HepG2 (cell line): ENCODE measurements around the gene ADGRF1. TPM values are rescaled to one million over a fixed set of nuclear protein-coding genes. Genes with fewer than 3 reads are reported as not detected.

Experiments used
- ATAC-seq: fragments of 200-7000 bp; cut with Tn5 transposase; 3 replicates; pipeline ENCODE4 v1.9.1; 2020; ENCODE audit warnings: mild to moderate bottlenecking, moderate library complexity
- BruUV-seq: library from RNA; stranded (reverse); fragments of 400-500 nt; replicated peaks from 2 replicates; lab custom pipeline; 2021; lab: Mats Ljungman, UMichigan
- CTCF ChIA-PET: fragments of 300-600 bp; formaldehyde crosslinking; extraction: SDS; loops from one replicate; lab custom pipeline; 2021; ENCODE audit warnings: low total read pairs, inconsistent platforms, low intra/inter-chr PET ratio; lab: Yijun Ruan, JAX
- POLR2A ChIA-PET: fragments of 350-600 bp; sonication (Branson Sonifier 250); formaldehyde crosslinking; loops from one replicate; lab custom pipeline; 2020; ENCODE audit warnings: antibody characterized with exemption, inconsistent platforms; lab: Yijun Ruan, JAX
- DNase-seq: peaks from one replicate; pipeline ENCODE4 v3.0.0-alpha.2; 2015; ENCODE audit warnings: low spot score
- FAIRE-seq: peaks from 3 replicates; lab custom pipeline; 2011; peaks lifted over from hg19 to GRCh38; lab: Jason Lieb, UNC
- H2AFZ ChIP-seq: one replicate; pipeline ENCODE4 v1.6.1; 2011; ENCODE audit warnings: low read length, inconsistent platforms
- H3K27ac ChIP-seq: fragments of 300-600 bp; 3 replicates; pipeline ENCODE4 v1.8.0; 2011; ENCODE audit warnings: mixed run types, mild to moderate bottlenecking, mixed read lengths, low read length, inconsistent platforms; ENCODE audit not compliant: insufficient read depth; ENCODE audit errors: extremely low read length
- H3K27me3 ChIP-seq, 2 experiments: fragments of 200-600 bp in 1 of 2; 2 replicates in 1 of 2; 3 replicates in 1 of 2; pipeline versions ENCODE4 v1.6.0 to v1.8.0; 2011; ENCODE audit warnings: low read length in 2 of 2, mild to moderate bottlenecking in 2 of 2, moderate library complexity in 2 of 2, inconsistent platforms in 1 of 2; ENCODE audit not compliant: insufficient read depth in 2 of 2, control insufficient read depth in 1 of 2
- H3K36me3 ChIP-seq, 2 experiments: fragments of 200-600 bp in 1 of 2; replicated peaks in 1 of 2; 2 replicates in 1 of 2; 3 replicates in 1 of 2; pipeline versions ENCODE4 v1.5.1 to v1.8.0; 2011; ENCODE audit warnings: low read length in 2 of 2, inconsistent platforms in 1 of 2; ENCODE audit not compliant: insufficient read depth in 2 of 2, control insufficient read depth in 1 of 2
- H3K4me1 ChIP-seq: 2 replicates; pipeline ENCODE4 v1.5.1; 2012; ENCODE audit warnings: low read length, inconsistent platforms; ENCODE audit not compliant: insufficient read depth
- H3K4me2 ChIP-seq: 2 replicates; pipeline ENCODE4 v1.6.0; 2011; ENCODE audit warnings: low read depth, low read length, inconsistent platforms
- H3K4me3 ChIP-seq, 3 experiments: fragments of 200-600 bp in 1 of 3; sonication (generic), shearing (Covaris generic) in 1 of 3; replicated peaks in 1 of 3; 2 replicates each; pipeline ENCODE4 v1.5.1; 2011 to 2016; ENCODE audit warnings: low read length in 3 of 3, inconsistent platforms in 2 of 3, low read depth in 2 of 3, mild to moderate bottlenecking in 2 of 3, control low read depth in 1 of 3, mixed read lengths in 1 of 3; ENCODE audit not compliant: insufficient read depth in 1 of 3
- H3K79me2 ChIP-seq: one replicate; pipeline ENCODE4 v1.6.1; 2011; ENCODE audit warnings: low read length, inconsistent platforms; ENCODE audit not compliant: insufficient read depth
- H3K9ac ChIP-seq: 2 replicates; pipeline ENCODE4 v1.6.0; 2011; ENCODE audit warnings: mild to moderate bottlenecking, low read depth, low read length, inconsistent platforms; ENCODE audit not compliant: insufficient read depth
- H3K9me3 ChIP-seq: 2 replicates; pipeline ENCODE4 v1.5.1; 2012; ENCODE audit warnings: mild to moderate bottlenecking, low read length
- H4K20me1 ChIP-seq: 2 replicates; pipeline ENCODE4 v1.6.0; 2011; ENCODE audit warnings: inconsistent platforms, mild to moderate bottlenecking, low read length, moderate library complexity; ENCODE audit not compliant: insufficient read depth
- ATF1 ChIP-seq: IDR thresholded peaks from 2 replicates; pipeline ENCODE4 v1.6.1; 2016; ENCODE audit warnings: mild to moderate bottlenecking, control low read depth
- CENPX ChIP-seq: sonication (generic); formaldehyde crosslinking; IDR thresholded peaks from 2 replicates; pipeline ENCODE4 v1.9.0; 2021; ENCODE audit warnings: mild to moderate bottlenecking, missing genetic modification reagents, moderate library complexity
- MEIS2 ChIP-seq: sonication (generic); formaldehyde crosslinking; IDR thresholded peaks from 2 replicates; pipeline ENCODE4 v1.9.0; 2021; ENCODE audit warnings: mild to moderate bottlenecking, missing genetic modification reagents
- NPAS2 ChIP-seq: sonication (generic); formaldehyde crosslinking; IDR thresholded peaks from 2 replicates; pipeline ENCODE4 v1.8.0; 2022; ENCODE audit warnings: mild to moderate bottlenecking, missing genetic modification reagents, borderline replicate concordance
- PREB ChIP-seq: sonication (generic); formaldehyde crosslinking; IDR thresholded peaks from 2 replicates; pipeline ENCODE4 v1.4.0; 2020; ENCODE audit warnings: missing genetic modification reagents
- RFX1 ChIP-seq: fragments of 450-650 bp; IDR thresholded peaks from 2 replicates; pipeline ENCODE4 v1.6.1; 2017
- SIX1 ChIP-seq: sonication (generic); formaldehyde crosslinking; IDR thresholded peaks from 2 replicates; pipeline ENCODE4 v1.4.0; 2020; ENCODE audit warnings: missing genetic modification reagents, borderline replicate concordance
- TARDBP ChIP-seq: sonication (generic); formaldehyde crosslinking; IDR thresholded peaks from 2 replicates; pipeline ENCODE4 v1.8.0; 2022; ENCODE audit warnings: mild to moderate bottlenecking, missing genetic modification reagents
- TBX3 ChIP-seq: fragments of 450-650 bp; IDR thresholded peaks from 2 replicates; pipeline ENCODE4 v1.6.1; 2017; ENCODE audit warnings: antibody characterized with exemption, mild to moderate bottlenecking, inconsistent platforms, borderline replicate concordance
- TRIM24 ChIP-seq: sonication (generic); formaldehyde crosslinking; IDR thresholded peaks from 2 replicates; pipeline ENCODE4 v1.8.0; 2022; ENCODE audit warnings: mild to moderate bottlenecking, missing genetic modification reagents
- ZBTB3 ChIP-seq: sonication (generic); formaldehyde crosslinking; IDR thresholded peaks from 2 replicates; pipeline ENCODE4 v1.4.0; 2020; ENCODE audit warnings: low read depth, mild to moderate bottlenecking, moderate library complexity, missing genetic modification reagents, borderline replicate concordance
- ZNF136 ChIP-seq: sonication (generic); formaldehyde crosslinking; IDR thresholded peaks from 2 replicates; pipeline ENCODE4 v1.8.1; 2022; ENCODE audit warnings: low read depth, mild to moderate bottlenecking, moderate library complexity, missing genetic modification reagents
- ZNF263 ChIP-seq: sonication (generic); formaldehyde crosslinking; IDR thresholded peaks from 2 replicates; pipeline ENCODE4 v1.4.0; 2020; ENCODE audit warnings: missing genetic modification reagents
- ZNF703 ChIP-seq: sonication (generic); formaldehyde crosslinking; IDR thresholded peaks from 2 replicates; pipeline ENCODE4 v1.5.1; 2020; ENCODE audit warnings: missing genetic modification reagents, mild to moderate bottlenecking, moderate library complexity, borderline replicate concordance
- ZNF772 ChIP-seq: sonication (generic); formaldehyde crosslinking; IDR thresholded peaks from 2 replicates; pipeline ENCODE4 v1.5.0; 2020; ENCODE audit warnings: mild to moderate bottlenecking, missing genetic modification reagents
- in situ Hi-C: cut with HindIII; loops from 2 replicates; pipeline ENCODE4 v1.10.0; 2017; ENCODE audit warnings: low pct_unique_long_range_greater_than_20kb; ENCODE audit not compliant: extremely low pct_ligation_motif_present
- intact Hi-C: fragments of 100-400 bp; cut with micrococcal nuclease; formaldehyde crosslinking; loops from one replicate; pipeline ENCODE4 v1.10.0; 2022; ENCODE audit not compliant: unreplicated experiment
- polyA plus RNA-seq, 8 experiments: library from polyadenylated mRNA; depleted of rRNA in 3 of 8; stranded (reverse) in 7 of 8; unstranded in 1 of 8; fragments of >200 nt; fragmentation: Illumina TruSeq in 4 of 8; extraction: Trizol in 4 of 8; gene quantifications; 2 replicates each; pipeline versions ENCODE4 v1.2.1 to v1.2.3, GENCODE V29; 2011 to 2016; ENCODE audit warnings: low read depth in 4 of 8, missing spikeins in 1 of 8, mixed read lengths in 1 of 8; ENCODE audit not compliant: insufficient read depth in 1 of 8
- total RNA-seq, 5 experiments: library from RNA; depleted of rRNA; stranded (reverse); fragments of >200 nt; fragmentation: Illumina TruSeq; extraction: Trizol; gene quantifications; 2 replicates each; pipeline ENCODE4 v1.2.3, GENCODE V29; 2016; ENCODE audit warnings: low read depth in 1 of 5
- TF ChIP-seq, protein P1 (sequence below): sonication (generic); formaldehyde crosslinking; IDR thresholded peaks from one replicate; pipeline ENCODE4 v1.5.1; 2020; ENCODE audit warnings: mild to moderate bottlenecking, missing genetic modification reagents; ENCODE audit errors: not compliant biosample characterization
- TF ChIP-seq, protein P2 (sequence below): IDR thresholded peaks from 2 replicates; pipeline ENCODE4 v1.6.1; 2016; ENCODE audit warnings: mild to moderate bottlenecking

The ADGRF1 gene
- total and polyA plus RNA-seq, 2 of the 13 experiments (the other 11 are each of a cell fraction or from before 2014, with no cell fraction given) = not detected

DNA sequence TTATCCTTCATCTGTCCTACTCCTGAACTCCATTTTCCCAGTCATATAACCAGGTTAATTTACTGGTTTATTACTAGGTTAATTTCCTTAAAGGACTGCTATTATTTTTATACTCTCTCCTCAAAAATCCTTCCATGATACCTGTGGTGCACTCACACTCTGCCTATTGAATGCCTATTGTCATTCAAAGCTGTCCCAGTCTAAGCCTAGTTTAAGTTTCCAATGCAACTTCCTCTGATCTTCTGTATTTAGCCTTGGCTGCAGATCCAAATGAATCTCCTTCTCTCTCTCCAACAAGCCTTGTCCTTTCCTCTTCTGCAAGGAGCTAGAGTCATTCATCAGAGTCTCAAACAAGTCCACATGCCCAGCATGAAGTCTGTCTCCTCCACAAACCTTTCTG, 79.1 kb downstream of the ADGRF1 start:
- Histone ChIP-seq H3K9ac (no peak overlapping the region), H4K20me1 (no peaks in the 10 kb centered on the region), H3K9me3 (no peaks in the 10 kb centered on the region), H3K4me3 (no peak overlapping the region), H3K27ac (no peak overlapping the region), H2AFZ (no peak overlapping the region), H3K79me2 (no peaks in the 10 kb centered on the region), H3K27me3 (peaks cover 5 to 38% of the 10 kb centered on the region in 2 experiments), H3K4me2 (no peak overlapping the region), H3K36me3 (no peaks in the 10 kb centered on the region), H3K4me1 (no peaks in the 10 kb centered on the region)
- intact Hi-C loops = no loop called here
- no peak for FAIRE-seq
- no peak for ATAC-seq
- ChIA-PET POLR2A (no interaction called here), CTCF (no interaction called here)
- no peak for DNase-seq
- in situ Hi-C loops = no loop called here
- no TSS peak for BruUV-seq
- TF ChIP-seq RFX1 (no peak), PREB (no peak), TBX3 (no peak), TRIM24 (CRISPR knock-in tag) (no peak), ZNF772 (no peak), ZBTB3 (CRISPR knock-in tag) (no peak), NPAS2 (CRISPR knock-in tag) (no peak), ZNF703 (CRISPR knock-in tag) (no peak), TARDBP (CRISPR knock-in tag) (no peak), ZNF263 (CRISPR knock-in tag) (no peak), ZNF136 (CRISPR knock-in tag) (no peak), CENPX (CRISPR knock-in tag) (no peak), SIX1 (CRISPR knock-in tag) (no peak), ATF1 (CRISPR knock-in tag) (no peak), MEIS2 (no peak)
- TF ChIP-seq, protein P1, sequence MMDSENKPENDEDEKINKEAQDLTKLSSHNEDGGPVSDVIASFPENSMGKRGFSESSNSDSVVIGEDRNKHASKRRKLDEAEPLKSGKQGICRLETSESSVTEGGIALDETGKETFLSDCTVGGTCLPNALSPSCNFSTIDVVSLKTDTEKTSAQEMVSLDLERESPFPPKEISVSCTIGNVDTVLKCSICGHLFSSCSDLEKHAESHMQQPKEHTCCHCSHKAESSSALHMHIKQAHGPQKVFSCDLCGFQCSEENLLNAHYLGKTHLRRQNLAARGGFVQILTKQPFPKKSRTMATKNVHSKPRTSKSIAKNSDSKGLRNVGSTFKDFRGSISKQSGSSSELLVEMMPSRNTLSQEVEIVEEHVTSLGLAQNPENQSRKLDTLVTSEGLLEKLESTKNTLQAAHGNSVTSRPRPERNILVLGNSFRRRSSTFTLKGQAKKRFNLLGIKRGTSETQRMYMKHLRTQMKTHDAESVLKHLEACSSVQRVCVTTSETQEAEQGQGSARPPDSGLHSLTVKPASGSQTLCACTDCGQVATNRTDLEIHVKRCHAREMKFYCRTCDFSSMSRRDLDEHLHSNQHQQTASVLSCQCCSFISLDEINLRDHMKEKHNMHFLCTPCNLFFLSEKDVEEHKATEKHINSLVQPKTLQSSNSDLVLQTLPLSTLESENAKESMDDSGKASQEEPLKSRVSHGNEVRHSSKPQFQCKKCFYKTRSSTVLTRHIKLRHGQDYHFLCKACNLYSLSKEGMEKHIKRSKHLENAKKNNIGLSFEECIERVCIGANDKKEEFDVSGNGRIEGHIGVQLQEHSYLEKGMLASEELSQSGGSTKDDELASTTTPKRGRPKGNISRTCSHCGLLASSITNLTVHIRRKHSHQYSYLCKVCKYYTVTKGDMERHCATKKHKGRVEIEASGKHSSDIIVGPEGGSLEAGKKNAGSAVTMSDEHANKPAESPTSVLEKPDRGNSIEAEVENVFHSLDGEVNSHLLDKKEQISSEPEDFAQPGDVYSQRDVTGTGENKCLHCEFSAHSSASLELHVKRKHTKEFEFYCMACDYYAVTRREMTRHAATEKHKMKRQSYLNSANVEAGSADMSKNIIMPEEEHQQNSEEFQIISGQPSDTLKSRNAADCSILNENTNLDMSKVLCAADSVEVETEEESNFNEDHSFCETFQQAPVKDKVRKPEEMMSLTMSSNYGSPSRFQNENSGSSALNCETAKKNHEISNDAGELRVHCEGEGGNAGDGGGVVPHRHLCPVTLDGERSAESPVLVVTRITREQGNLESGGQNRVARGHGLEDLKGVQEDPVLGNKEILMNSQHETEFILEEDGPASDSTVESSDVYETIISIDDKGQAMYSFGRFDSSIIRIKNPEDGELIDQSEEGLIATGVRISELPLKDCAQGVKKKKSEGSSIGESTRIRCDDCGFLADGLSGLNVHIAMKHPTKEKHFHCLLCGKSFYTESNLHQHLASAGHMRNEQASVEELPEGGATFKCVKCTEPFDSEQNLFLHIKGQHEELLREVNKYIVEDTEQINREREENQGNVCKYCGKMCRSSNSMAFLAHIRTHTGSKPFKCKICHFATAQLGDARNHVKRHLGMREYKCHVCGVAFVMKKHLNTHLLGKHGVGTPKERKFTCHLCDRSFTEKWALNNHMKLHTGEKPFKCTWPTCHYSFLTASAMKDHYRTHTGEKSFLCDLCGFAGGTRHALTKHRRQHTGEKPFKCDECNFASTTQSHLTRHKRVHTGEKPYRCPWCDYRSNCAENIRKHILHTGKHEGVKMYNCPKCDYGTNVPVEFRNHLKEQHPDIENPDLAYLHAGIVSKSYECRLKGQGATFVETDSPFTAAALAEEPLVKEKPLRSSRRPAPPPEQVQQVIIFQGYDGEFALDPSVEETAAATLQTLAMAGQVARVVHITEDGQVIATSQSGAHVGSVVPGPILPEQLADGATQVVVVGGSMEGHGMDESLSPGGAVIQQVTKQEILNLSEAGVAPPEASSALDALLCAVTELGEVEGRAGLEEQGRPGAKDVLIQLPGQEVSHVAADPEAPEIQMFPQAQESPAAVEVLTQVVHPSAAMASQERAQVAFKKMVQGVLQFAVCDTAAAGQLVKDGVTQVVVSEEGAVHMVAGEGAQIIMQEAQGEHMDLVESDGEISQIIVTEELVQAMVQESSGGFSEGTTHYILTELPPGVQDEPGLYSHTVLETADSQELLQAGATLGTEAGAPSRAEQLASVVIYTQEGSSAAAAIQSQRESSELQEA (CRISPR knock-in tag) = no peak
- TF ChIP-seq, protein P2, sequence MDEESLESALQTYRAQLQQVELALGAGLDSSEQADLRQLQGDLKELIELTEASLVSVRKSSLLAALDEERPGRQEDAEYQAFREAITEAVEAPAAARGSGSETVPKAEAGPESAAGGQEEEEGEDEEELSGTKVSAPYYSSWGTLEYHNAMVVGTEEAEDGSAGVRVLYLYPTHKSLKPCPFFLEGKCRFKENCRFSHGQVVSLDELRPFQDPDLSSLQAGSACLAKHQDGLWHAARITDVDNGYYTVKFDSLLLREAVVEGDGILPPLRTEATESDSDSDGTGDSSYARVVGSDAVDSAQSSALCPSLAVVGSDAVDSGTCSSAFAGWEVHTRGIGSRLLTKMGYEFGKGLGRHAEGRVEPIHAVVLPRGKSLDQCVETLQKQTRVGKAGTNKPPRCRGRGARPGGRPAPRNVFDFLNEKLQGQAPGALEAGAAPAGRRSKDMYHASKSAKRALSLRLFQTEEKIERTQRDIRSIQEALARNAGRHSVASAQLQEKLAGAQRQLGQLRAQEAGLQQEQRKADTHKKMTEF (CRISPR knock-in tag) = no peak
